A204.1 (cell line): ENCODE data around the gene AP1G2.
"Not testable (repeated sequence)": the region's sequence is repeated elsewhere in the genome, so short reads cannot be mapped to it uniquely, and the experiment has no call there.

Experiments used
- FAIRE-seq: peaks from 2 replicates; lab custom pipeline; 2012; peaks lifted over from hg19 to GRCh38; lab: Jason Lieb, UNC

The AP1G2 gene

GRCh38 chr14:23567186-23568020, at the start of gene AP1G2:
TSS of gene AP1G2 (minus strand) at chr14:23567791. CDS start at chr14:23567314, 477 bp downstream.
- no peak for FAIRE-seq

- no peak for FAIRE-seq
Measured at GRCh38 chr14:23615856-23616255, 48.3 kb upstream of the AP1G2 start.

GRCh38 chr14:23614395-23614828, 46.8 kb upstream of the AP1G2 start:
- no peak for FAIRE-seq

- no peak for FAIRE-seq
Measured at GRCh38 chr14:23613242-23614070, 45.9 kb upstream of the AP1G2 start.

GRCh38 chr14:23612802-23613201, 45.2 kb upstream of the AP1G2 start:
- no peak for FAIRE-seq

- FAIRE-seq: no peak
Measured at GRCh38 chr14:23612354-23612732, 44.8 kb upstream of the AP1G2 start.

GRCh38 chr14:23610815-23611289, 43.3 kb upstream of the AP1G2 start:
- FAIRE-seq: no peak

GRCh38 chr14:23610090-23610814, 42.7 kb upstream of the AP1G2 start:
- FAIRE-seq: no peak

- FAIRE-seq: not testable (repeated sequence)
Measured at GRCh38 chr14:23609411-23610089, 42.0 kb upstream of the AP1G2 start.

GRCh38 chr14:23609001-23609400, 41.4 kb upstream of the AP1G2 start:
- FAIRE-seq: no peak

GRCh38 chr14:23608454-23608853, 40.9 kb upstream of the AP1G2 start:
- no peak for FAIRE-seq

GRCh38 chr14:23605931-23606585, 38.5 kb upstream of the AP1G2 start:
- FAIRE-seq: no peak

GRCh38 chr14:23604675-23605170, 37.1 kb upstream of the AP1G2 start:
- no peak for FAIRE-seq

- no peak for FAIRE-seq
Measured at GRCh38 chr14:23604148-23604547, 36.6 kb upstream of the AP1G2 start.

GRCh38 chr14:23603103-23603502, 35.5 kb upstream of the AP1G2 start:
- no peak for FAIRE-seq

- FAIRE-seq: no peak
Measured at GRCh38 chr14:23602181-23603095, 34.8 kb upstream of the AP1G2 start.

GRCh38 chr14:23601845-23602180, 34.2 kb upstream of the AP1G2 start:
- FAIRE-seq: no peak

- no peak for FAIRE-seq
Measured at GRCh38 chr14:23601424-23601823, 33.8 kb upstream of the AP1G2 start.

GRCh38 chr14:23600806-23601205, 33.2 kb upstream of the AP1G2 start:
- no peak for FAIRE-seq

- no peak for FAIRE-seq
Measured at GRCh38 chr14:23600322-23600707, 32.7 kb upstream of the AP1G2 start.
